Measurements from ENCODE around the gene SMKR1. TPM values are rescaled to one million over a fixed set of nuclear protein-coding genes. Genes with fewer than 3 reads are reported as not detected.

The SMKR1 gene
- total RNA-seq, 1 experiment from 2014 or later: 1.4 TPM

DNA sequence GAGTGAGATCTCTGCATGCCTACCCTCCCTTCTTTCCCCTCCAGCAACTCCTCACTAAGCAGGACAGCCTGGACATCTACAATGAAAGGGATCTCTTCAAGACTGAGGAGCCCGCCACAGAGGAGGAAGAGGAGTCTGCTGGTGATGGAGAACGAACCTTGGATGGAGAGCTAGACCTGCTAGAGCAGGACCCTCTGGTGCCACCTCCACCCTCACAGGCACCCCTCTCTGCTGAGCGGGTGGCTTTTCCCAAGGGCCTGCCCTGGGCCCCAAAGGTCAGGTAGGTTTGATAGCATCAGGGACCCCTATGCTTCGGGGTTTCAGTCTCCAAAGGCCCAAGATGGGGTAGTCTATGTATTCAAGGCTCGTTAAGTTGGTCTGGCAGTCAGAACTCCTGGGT lies 44.2 kb upstream of the SMKR1 start:
- CTCF ChIA-PET: no interaction called here
- POLR2A ChIA-PET: no interaction called here
- no peaks in the 10 kb centered on the region for H3K4me1 ChIP-seq (ENCODE audit: control insufficient read depth, insufficient read depth, low read length)
- H3K4me3 ChIP-seq (ENCODE audit: low read depth in 2 of 2, low read length in 2 of 2): no peak overlapping the region
- intact Hi-C loops (cut with micrococcal nuclease; ENCODE audit: unreplicated experiment): no loop called here
- ATAC-seq: no peak
- no peak for DNase-seq (ENCODE audit: low read depth, low spot score)
- no peaks in the 10 kb centered on the region for H3K36me3 ChIP-seq (ENCODE audit: control insufficient read depth, insufficient read depth, low read length)
- no peak overlapping the region for H3K27ac ChIP-seq (ENCODE audit: low read length)
- in situ Hi-C loops (cut with HindIII; ENCODE audit: low pct_unique_long_range_greater_than_20kb, low sequenced_read_pairs): no loop called here
- no peaks in the 10 kb centered on the region for H3K9me3 ChIP-seq (ENCODE audit: control insufficient read depth, insufficient read depth, low read depth, low read length)
- H3K27me3 ChIP-seq (ENCODE audit: control insufficient read depth, insufficient read depth, low read length): no peaks in the 10 kb centered on the region
- no peak for TF ChIP-seq SIN3A (IDR thresholded peaks at IDR 0.05; ENCODE audit: borderline replicate concordance, insufficient read depth, low read depth, low read length)
- TF ChIP-seq, protein P1, sequence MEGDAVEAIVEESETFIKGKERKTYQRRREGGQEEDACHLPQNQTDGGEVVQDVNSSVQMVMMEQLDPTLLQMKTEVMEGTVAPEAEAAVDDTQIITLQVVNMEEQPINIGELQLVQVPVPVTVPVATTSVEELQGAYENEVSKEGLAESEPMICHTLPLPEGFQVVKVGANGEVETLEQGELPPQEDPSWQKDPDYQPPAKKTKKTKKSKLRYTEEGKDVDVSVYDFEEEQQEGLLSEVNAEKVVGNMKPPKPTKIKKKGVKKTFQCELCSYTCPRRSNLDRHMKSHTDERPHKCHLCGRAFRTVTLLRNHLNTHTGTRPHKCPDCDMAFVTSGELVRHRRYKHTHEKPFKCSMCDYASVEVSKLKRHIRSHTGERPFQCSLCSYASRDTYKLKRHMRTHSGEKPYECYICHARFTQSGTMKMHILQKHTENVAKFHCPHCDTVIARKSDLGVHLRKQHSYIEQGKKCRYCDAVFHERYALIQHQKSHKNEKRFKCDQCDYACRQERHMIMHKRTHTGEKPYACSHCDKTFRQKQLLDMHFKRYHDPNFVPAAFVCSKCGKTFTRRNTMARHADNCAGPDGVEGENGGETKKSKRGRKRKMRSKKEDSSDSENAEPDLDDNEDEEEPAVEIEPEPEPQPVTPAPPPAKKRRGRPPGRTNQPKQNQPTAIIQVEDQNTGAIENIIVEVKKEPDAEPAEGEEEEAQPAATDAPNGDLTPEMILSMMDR (IDR thresholded peaks at IDR 0.05): no peak
- no peak for TF ChIP-seq POLR2AphosphoS5 (IDR thresholded peaks at IDR 0.05; ENCODE audit: low read depth, low read length)
- BruUV-seq (replicated peaks): no TSS peak

DNA sequence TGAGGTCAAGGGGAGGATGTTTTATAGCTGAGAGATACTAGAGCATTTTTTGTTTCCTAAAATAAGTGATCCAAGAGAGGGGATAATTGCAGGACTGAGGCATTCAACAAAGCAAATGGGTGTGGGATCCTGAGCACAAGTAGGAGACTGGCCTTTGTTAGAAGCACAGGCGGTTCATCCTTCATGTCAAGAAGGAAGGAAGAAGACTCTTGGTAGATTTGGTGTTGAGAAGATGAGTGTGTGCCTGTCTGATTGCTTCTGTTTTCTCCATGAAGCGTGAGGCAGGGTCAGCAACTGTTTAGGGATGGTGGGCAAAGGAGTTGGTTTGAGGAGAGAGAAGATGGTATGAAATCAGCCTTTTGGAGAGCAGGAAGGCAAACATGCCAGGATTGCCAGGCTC lies 40.5 kb upstream of the SMKR1 start:
- no TSS peak for BruUV-seq (replicated peaks)
- H3K27ac ChIP-seq (ENCODE audit: low read length): no peak overlapping the region
- intact Hi-C loops (cut with micrococcal nuclease; ENCODE audit: unreplicated experiment) (no loop called here), in situ Hi-C loops (cut with HindIII; ENCODE audit: low pct_unique_long_range_greater_than_20kb, low sequenced_read_pairs) (no loop called here)
- CTCF ChIA-PET: no interaction called here
- H3K4me3 ChIP-seq (ENCODE audit: low read depth in 2 of 2, low read length in 2 of 2): no peak overlapping the region
- no peak for DNase-seq (ENCODE audit: low read depth, low spot score)
- no peaks in the 10 kb centered on the region for H3K4me1 ChIP-seq (ENCODE audit: control insufficient read depth, insufficient read depth, low read length)
- POLR2A ChIA-PET: no interaction called here
- no peaks in the 10 kb centered on the region for H3K9me3 ChIP-seq (ENCODE audit: control insufficient read depth, insufficient read depth, low read depth, low read length)
- TF ChIP-seq TCF7L2 (IDR thresholded peaks at IDR 0.05; ENCODE audit: low read depth, low read length) (no peak), POLR2AphosphoS5 (IDR thresholded peaks at IDR 0.05; ENCODE audit: low read depth, low read length) (no peak), SIN3A (IDR thresholded peaks at IDR 0.05; ENCODE audit: borderline replicate concordance, insufficient read depth, low read depth, low read length) (no peak)
- TF ChIP-seq, protein P2, sequence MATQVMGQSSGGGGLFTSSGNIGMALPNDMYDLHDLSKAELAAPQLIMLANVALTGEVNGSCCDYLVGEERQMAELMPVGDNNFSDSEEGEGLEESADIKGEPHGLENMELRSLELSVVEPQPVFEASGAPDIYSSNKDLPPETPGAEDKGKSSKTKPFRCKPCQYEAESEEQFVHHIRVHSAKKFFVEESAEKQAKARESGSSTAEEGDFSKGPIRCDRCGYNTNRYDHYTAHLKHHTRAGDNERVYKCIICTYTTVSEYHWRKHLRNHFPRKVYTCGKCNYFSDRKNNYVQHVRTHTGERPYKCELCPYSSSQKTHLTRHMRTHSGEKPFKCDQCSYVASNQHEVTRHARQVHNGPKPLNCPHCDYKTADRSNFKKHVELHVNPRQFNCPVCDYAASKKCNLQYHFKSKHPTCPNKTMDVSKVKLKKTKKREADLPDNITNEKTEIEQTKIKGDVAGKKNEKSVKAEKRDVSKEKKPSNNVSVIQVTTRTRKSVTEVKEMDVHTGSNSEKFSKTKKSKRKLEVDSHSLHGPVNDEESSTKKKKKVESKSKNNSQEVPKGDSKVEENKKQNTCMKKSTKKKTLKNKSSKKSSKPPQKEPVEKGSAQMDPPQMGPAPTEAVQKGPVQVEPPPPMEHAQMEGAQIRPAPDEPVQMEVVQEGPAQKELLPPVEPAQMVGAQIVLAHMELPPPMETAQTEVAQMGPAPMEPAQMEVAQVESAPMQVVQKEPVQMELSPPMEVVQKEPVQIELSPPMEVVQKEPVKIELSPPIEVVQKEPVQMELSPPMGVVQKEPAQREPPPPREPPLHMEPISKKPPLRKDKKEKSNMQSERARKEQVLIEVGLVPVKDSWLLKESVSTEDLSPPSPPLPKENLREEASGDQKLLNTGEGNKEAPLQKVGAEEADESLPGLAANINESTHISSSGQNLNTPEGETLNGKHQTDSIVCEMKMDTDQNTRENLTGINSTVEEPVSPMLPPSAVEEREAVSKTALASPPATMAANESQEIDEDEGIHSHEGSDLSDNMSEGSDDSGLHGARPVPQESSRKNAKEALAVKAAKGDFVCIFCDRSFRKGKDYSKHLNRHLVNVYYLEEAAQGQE (IDR thresholded peaks at IDR 0.05; ENCODE audit: insufficient read depth in 1 of 2, low read depth in 2 of 2, low read length in 1 of 2): no peak
- TF ChIP-seq, protein P1 (IDR thresholded peaks at IDR 0.05): no peak
- ATAC-seq: no peak
- no peaks in the 10 kb centered on the region for H3K36me3 ChIP-seq (ENCODE audit: control insufficient read depth, insufficient read depth, low read length)
- no peaks in the 10 kb centered on the region for H3K27me3 ChIP-seq (ENCODE audit: control insufficient read depth, insufficient read depth, low read length)

Data from Panc1 (cell line).